ENCODE data around the gene TACC3. TPM values are rescaled to one million over a fixed set of nuclear protein-coding genes. Genes with fewer than 3 reads are reported as not detected.

TACC3 gene
- total RNA-seq, 4 donors from 2014 or later, result 4.8 to 10.3 (median 5.1) TPM

DNA sequence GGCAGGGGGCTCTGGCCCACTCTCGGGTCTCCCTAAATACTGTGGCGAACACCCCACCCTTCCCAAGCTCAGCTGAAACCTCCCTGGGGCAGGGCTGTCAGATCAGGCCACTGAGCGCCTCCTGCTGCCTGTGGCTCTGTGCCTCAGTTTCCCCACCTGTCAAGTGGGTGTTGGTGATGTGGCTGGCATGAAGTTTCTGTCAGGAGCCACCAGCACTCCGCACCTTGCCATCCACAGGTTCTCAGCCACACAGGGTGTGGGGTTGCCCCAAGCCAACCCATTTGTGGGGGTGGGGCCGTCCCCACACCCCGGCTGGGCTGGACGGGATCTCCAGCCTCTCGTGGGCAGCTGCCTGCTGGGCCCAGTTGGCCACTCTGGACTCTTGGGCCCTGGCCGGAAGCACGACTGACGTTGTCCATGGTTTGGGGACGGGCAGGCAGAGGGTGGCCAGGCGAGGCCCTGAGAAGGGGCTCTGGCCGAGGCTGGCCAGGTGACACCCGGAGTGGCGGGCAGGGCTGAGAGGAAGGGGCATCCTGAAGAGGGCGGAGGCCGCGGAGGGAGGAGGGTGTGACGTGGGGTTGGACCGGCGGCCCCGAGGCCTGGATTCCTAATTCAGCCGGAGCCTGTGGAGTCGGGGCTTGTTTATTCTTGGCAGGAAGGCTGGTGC is 66.2 kb downstream of the TACC3 start:
- Histone ChIP-seq H3K9me3 (no peaks in the 10 kb centered on the region), H3K36me3 (no peaks in the 10 kb centered on the region), H3K4me3 (replicated peaks in 1 of 3) (no peak overlapping the region), H3K27me3 (no peaks in the 10 kb centered on the region), H3K4me1 (peaks cover 0 to 15% of the 10 kb centered on the region in 2 donors), H3K27ac (no peak overlapping the region)
- DNase-seq, result no peak
- TF ChIP-seq CTCF (IDR thresholded peaks at IDR 0.05), result no peak
- TF ChIP-seq POLR2A (IDR thresholded peaks at IDR 0.05), result no peak
- intact Hi-C loops (cut with DNase I), result no loop called here
- WGBS, 2 donors, result 63 to 73% methylated on average over 24 of the region's 25 CpGs

GRCh38 chr4:1788254-1788973 is 67.1 kb downstream of the TACC3 start:
- Histone ChIP-seq H3K4me3 (replicated peaks in 1 of 3) (no peak overlapping the region), H3K36me3 (no peaks in the 10 kb centered on the region), H3K27me3 (no peaks in the 10 kb centered on the region), H3K4me1 (peaks cover 0 to 15% of the 10 kb centered on the region in 2 donors), H3K9me3 (no peaks in the 10 kb centered on the region), H3K27ac (no peak overlapping the region)
- 63 to 75% methylated on average over 13 of the region's 13 CpGs for WGBS, 2 donors
- no peak for DNase-seq
- TF ChIP-seq POLR2A (IDR thresholded peaks at IDR 0.05), result no peak
- intact Hi-C loops (cut with DNase I), result no loop called here

DNA sequence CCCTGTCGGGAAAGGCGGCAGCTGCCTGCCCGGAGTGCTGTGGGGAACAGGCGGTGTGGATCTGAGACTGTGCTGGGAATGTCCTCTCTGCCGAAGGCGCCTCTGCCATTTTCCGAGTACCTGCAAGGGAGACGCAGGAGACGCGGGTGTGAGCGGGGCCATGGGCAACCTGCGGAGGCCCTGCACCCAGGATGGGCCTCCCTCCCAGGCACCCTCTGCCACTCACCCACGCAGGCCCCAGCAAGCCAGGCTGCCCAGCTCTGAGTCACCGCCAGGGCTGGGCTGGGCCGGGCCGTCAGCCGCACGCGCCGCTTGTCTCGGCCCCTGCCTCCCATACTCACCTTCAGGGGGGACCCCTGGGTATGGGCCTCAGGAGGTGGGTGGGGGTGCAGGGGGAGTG is 68.2 kb downstream of the TACC3 start:
- H3K27ac ChIP-seq, result no peak overlapping the region
- peaks cover 6 to 12% of the 10 kb centered on the region in 2 donors for H3K4me1 ChIP-seq
- 89 to 91% methylated on average over 3 to 7 of the region's 21 CpGs for WGBS, 2 donors
- TF ChIP-seq POLR2A (IDR thresholded peaks at IDR 0.05) (no peak), CTCF (IDR thresholded peaks at IDR 0.05) (no peak)
- intact Hi-C loops (cut with DNase I), result no loop called here
- no peaks in the 10 kb centered on the region for H3K9me3 ChIP-seq
- H3K4me3 ChIP-seq (replicated peaks in 1 of 3), result no peak overlapping the region
- H3K36me3 ChIP-seq, result no peaks in the 10 kb centered on the region
- H3K27me3 ChIP-seq, result no peaks in the 10 kb centered on the region
- no peak for DNase-seq

GRCh38 chr4:1790005-1790404 is 68.7 kb downstream of the TACC3 start:
- Histone ChIP-seq H3K4me1 (peaks cover 6 to 12% of the 10 kb centered on the region in 2 donors), H3K9me3 (no peaks in the 10 kb centered on the region), H3K4me3 (replicated peaks in 1 of 3) (no peak overlapping the region), H3K27me3 (peaks cover under 1% of the 10 kb centered on the region), H3K36me3 (no peaks in the 10 kb centered on the region), H3K27ac (no peak overlapping the region)
- intact Hi-C loops (cut with DNase I), result no loop called here
- DNase-seq, result no peak
- no peak for TF ChIP-seq POLR2A (IDR thresholded peaks at IDR 0.05)
- no peak for TF ChIP-seq CTCF (IDR thresholded peaks at IDR 0.05)
- 84 to 90% methylated on average over 10 of the region's 10 CpGs for whole genome bisulfite sequencing, 2 donors

GRCh38 chr4:1792158-1792831 is 71.0 kb downstream of the TACC3 start:
- peaks cover 5% of the 10 kb centered on the region for H3K27me3 ChIP-seq
- no peak overlapping the region for H3K4me3 ChIP-seq (replicated peaks in 1 of 3)
- no peaks in the 10 kb centered on the region for H3K9me3 ChIP-seq
- peaks cover 11 to 20% of the 10 kb centered on the region in 2 donors for H3K4me1 ChIP-seq
- 45 to 61% methylated on average over 11 to 22 of the region's 29 CpGs for WGBS, 2 donors
- no peak overlapping the region for H3K27ac ChIP-seq
- no peak for DNase-seq
- intact Hi-C loops (cut with DNase I), result no loop called here
- H3K36me3 ChIP-seq, result no peaks in the 10 kb centered on the region
- TF ChIP-seq POLR2A (IDR thresholded peaks at IDR 0.05) (no peak), CTCF (IDR thresholded peaks at IDR 0.05) (no peak)
